CD14-positive monocyte (primary cell): ENCODE measurements around the gene HSD3B2. TPM values are rescaled to one million over a fixed set of nuclear protein-coding genes. Genes with fewer than 3 reads are reported as not detected.

Experiments
- DNase-seq, 3 donors: peaks; one replicate each; pipeline ENCODE4 v3.0.0-alpha.2; 2011 to 2022
- H2AFZ ChIP-seq: 2 replicates; pipeline ENCODE4 v1.6.0; 2012; ENCODE audit warnings: mild to moderate bottlenecking, low read depth, low read length, inconsistent platforms; ENCODE audit not compliant: insufficient read depth, poor library complexity, severe bottlenecking
- H3K27ac ChIP-seq, 2 donors: 1 replicate in 1 of 2; 2 replicates in 1 of 2; pipeline ENCODE4 v1.5.1; 2012 to 2013; ENCODE audit warnings: low read length in 2 of 2, control low read depth in 1 of 2, inconsistent platforms in 1 of 2, low read depth in 1 of 2, mild to moderate bottlenecking in 1 of 2
- H3K27me3 ChIP-seq, 2 donors: one replicate each; pipeline versions ENCODE4 v1.6.0 to v1.6.1; 2011 to 2013; ENCODE audit warnings: low read length in 2 of 2; ENCODE audit not compliant: control insufficient read depth in 2 of 2, insufficient read depth in 2 of 2
- H3K36me3 ChIP-seq, 2 donors: replicated peaks in 1 of 2; 1 replicate in 1 of 2; 2 replicates in 1 of 2; pipeline versions ENCODE4 v1.5.1 to v1.6.1; 2012 to 2013; ENCODE audit warnings: low read length in 2 of 2, control low read depth in 1 of 2, inconsistent platforms in 1 of 2, mild to moderate bottlenecking in 1 of 2; ENCODE audit not compliant: insufficient read depth in 2 of 2, control insufficient read depth in 1 of 2
- H3K4me1 ChIP-seq, 2 donors: 1 replicate in 1 of 2; 2 replicates in 1 of 2; pipeline versions ENCODE4 v1.5.1 to v1.6.1; 2012 to 2013; ENCODE audit warnings: low read length in 2 of 2, control low read depth in 1 of 2, inconsistent platforms in 1 of 2, mild to moderate bottlenecking in 1 of 2, moderate library complexity in 1 of 2; ENCODE audit not compliant: insufficient read depth in 2 of 2, control insufficient read depth in 1 of 2
- H3K4me2 ChIP-seq: replicated peaks from 2 replicates; pipeline ENCODE3; 2012; ENCODE audit warnings: low read length, moderate library complexity, mild to moderate bottlenecking; ENCODE audit not compliant: poor library complexity, severe bottlenecking; ENCODE audit errors: extremely low read depth
- H3K4me3 ChIP-seq, 3 experiments: fragments of 200-600 bp in 1 of 3; sonication (generic) in 1 of 3; replicated peaks in 1 of 3; 1 replicate in 2 of 3; 2 replicates in 1 of 3; pipeline ENCODE4 v1.5.1; 2011 to 2013; ENCODE audit warnings: low read length in 3 of 3, mild to moderate bottlenecking in 3 of 3, control low read depth in 2 of 3, low read depth in 2 of 3, inconsistent platforms in 1 of 3, moderate library complexity in 1 of 3
- H3K79me2 ChIP-seq: 2 replicates; pipeline ENCODE4 v1.6.0; 2012; ENCODE audit warnings: mild to moderate bottlenecking, control low read depth, inconsistent platforms, low read length, moderate library complexity; ENCODE audit not compliant: insufficient read depth
- H3K9ac ChIP-seq: 2 replicates; pipeline ENCODE4 v1.6.0; 2017; ENCODE audit warnings: low read length, mild to moderate bottlenecking; ENCODE audit not compliant: insufficient read depth, poor library complexity, severe bottlenecking
- H3K9me3 ChIP-seq, 2 donors: replicated peaks in 1 of 2; 1 replicate in 1 of 2; 2 replicates in 1 of 2; pipeline versions ENCODE4 v1.5.1 to v1.6.1; 2012 to 2013; ENCODE audit warnings: low read length in 2 of 2, control low read depth in 1 of 2; ENCODE audit not compliant: control insufficient read depth in 1 of 2, insufficient read depth in 1 of 2
- H4K20me1 ChIP-seq: 2 replicates; pipeline ENCODE4 v1.6.0; 2012; ENCODE audit warnings: mild to moderate bottlenecking, low read length, control low read depth, moderate library complexity; ENCODE audit not compliant: insufficient read depth
- H3K27ac Mint-ChIP-seq, 7 donors: one replicate each; pipeline ENCODE4 v1.8.0; 2020; ENCODE audit warnings: mild to moderate bottlenecking in 7 of 7, mixed read lengths in 7 of 7, moderate library complexity in 6 of 7, inconsistent platforms in 2 of 7
- H3K27me3 Mint-ChIP-seq, 3 donors: one replicate each; pipeline ENCODE4 v1.8.0; 2021 to 2022; ENCODE audit warnings: low read depth in 3 of 3, mild to moderate bottlenecking in 3 of 3, mixed read lengths in 3 of 3, moderate library complexity in 3 of 3, inconsistent platforms in 1 of 3
- H3K36me3 Mint-ChIP-seq, 2 donors: one replicate each; pipeline ENCODE4 v1.8.0; 2020; ENCODE audit warnings: mixed read lengths in 2 of 2, inconsistent platforms in 1 of 2, mild to moderate bottlenecking in 1 of 2
- H3K4me1 Mint-ChIP-seq: one replicate; pipeline ENCODE4 v1.8.0; 2020; ENCODE audit warnings: mild to moderate bottlenecking, mixed read lengths
- H3K4me3 Mint-ChIP-seq, 2 donors: one replicate each; pipeline ENCODE4 v1.8.0; 2020; ENCODE audit warnings: mild to moderate bottlenecking in 2 of 2, mixed read lengths in 2 of 2, moderate library complexity in 1 of 2
- H3K9me3 Mint-ChIP-seq, 7 donors: one replicate each; pipeline ENCODE4 v1.8.0; 2020 to 2022; ENCODE audit warnings: mixed read lengths in 7 of 7, mild to moderate bottlenecking in 6 of 7, moderate library complexity in 6 of 7, inconsistent platforms in 2 of 7
- CTCF ChIP-seq: fragments of 200-600 bp; IDR thresholded peaks from one replicate; pipeline ENCODE4 v1.8.0; 2022; ENCODE audit warnings: antibody characterized with exemption, mild to moderate bottlenecking
- WGBS: methylation state at CpG from one replicate; pipeline ENCODE4 v1.1.5; 2013; ENCODE audit warnings: missing lambda C conversion rate; ENCODE audit not compliant: insufficient coverage; 5-methylcytosine and 5-hydroxymethylcytosine counted together
- intact Hi-C, 2 donors: fragments of 100-400 bp; cut with micrococcal nuclease; formaldehyde crosslinking; loops; one replicate each; pipeline versions ENCODE4 v1.15.0 to v1.15.1; 2023
- polyA plus RNA-seq, 3 donors: library from polyadenylated mRNA; depleted of rRNA in 1 of 3; unstranded in 2 of 3; stranded (reverse) in 1 of 3; fragments of 300-500 nt in 2 of 3; fragments of >200 nt in 1 of 3; fragmentation: Illumina TruSeq in 2 of 3; gene quantifications; 1 replicate in 2 of 3; 2 replicates in 1 of 3; pipeline ENCODE4 v1.2.3, GENCODE V29; 2012 to 2021

The HSD3B2 gene
- polyA plus RNA-seq, 3 donors, result not detected

DNA sequence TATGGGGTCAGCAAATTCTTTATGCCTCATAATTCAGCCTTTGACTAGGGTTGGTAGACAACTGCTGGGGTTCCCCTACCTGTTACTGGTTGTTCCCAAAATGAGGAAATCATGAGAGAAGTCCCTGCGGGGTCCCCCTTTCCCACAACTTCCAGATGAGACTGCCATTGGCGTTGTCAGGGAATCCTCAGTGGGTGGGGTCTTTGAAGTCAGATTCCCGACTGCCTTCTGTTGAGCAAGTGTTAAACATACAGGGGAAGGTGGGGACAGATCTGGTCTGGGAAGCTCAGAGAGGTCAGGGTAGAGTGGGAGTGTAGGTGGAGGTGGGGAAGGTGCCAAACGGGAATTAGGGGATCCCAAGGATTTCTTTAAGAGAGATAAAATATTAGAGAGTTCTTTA, 14.7 kb downstream of the HSD3B2 start:
- no peak overlapping the region for H3K9ac ChIP-seq
- TF ChIP-seq CTCF, result no peak
- no peak for DNase-seq
- no peak overlapping the region for H3K27ac ChIP-seq
- H3K27me3 ChIP-seq, result no peaks in the 10 kb centered on the region
- no peaks in the 10 kb centered on the region for H4K20me1 ChIP-seq
- H3K4me3 ChIP-seq, result no peak overlapping the region
- Mint-ChIP-seq H3K9me3 (peaks cover 0 to 6% (median 2%) of the 10 kb centered on the region in 7 donors), H3K4me1 (no peaks in the 10 kb centered on the region), H3K27ac (no peak overlapping the region), H3K27me3 (peaks cover 0 to 5% (median 5%) of the 10 kb centered on the region in 3 donors), H3K36me3 (no peaks in the 10 kb centered on the region), H3K4me3 (no peak overlapping the region)
- H2AFZ ChIP-seq, result no peak overlapping the region
- H3K9me3 ChIP-seq, result no peaks in the 10 kb centered on the region
- intact Hi-C loops, result no loop called here
- H3K36me3 ChIP-seq, result no peaks in the 10 kb centered on the region
- H3K4me1 ChIP-seq, result no peaks in the 10 kb centered on the region
- H3K4me2 ChIP-seq, result no peak overlapping the region
- whole genome bisulfite sequencing, result 70% methylated on average over 2 of the region's 4 CpGs
- no peaks in the 10 kb centered on the region for H3K79me2 ChIP-seq

DNA sequence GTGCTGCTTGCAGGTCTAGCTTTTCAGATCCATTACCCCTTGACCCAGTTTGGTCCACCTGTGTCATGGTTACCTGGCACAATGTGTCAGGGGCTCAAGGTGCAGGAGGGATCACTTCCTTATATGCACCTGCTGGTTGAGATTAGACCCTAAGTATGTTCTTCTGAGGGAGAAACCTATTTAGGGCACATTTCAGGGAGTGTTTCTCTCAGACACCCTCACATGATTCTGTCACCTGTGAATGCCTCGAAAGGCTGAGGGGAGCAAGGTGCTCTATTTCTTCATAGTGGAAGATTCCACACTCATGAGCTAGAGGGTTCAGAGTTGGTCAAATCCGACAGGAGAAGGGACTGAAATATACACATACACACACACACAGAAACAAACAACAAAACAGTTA, 15.5 kb downstream of the HSD3B2 start:
- no peak overlapping the region for H3K4me3 Mint-ChIP-seq
- H3K9me3 Mint-ChIP-seq, result peaks cover 0 to 6% (median 2%) of the 10 kb centered on the region in 7 donors
- H3K4me1 ChIP-seq, result no peaks in the 10 kb centered on the region
- no peaks in the 10 kb centered on the region for H3K36me3 Mint-ChIP-seq
- no peaks in the 10 kb centered on the region for H3K36me3 ChIP-seq
- H3K4me1 Mint-ChIP-seq, result no peaks in the 10 kb centered on the region
- H3K4me2 ChIP-seq, result no peak overlapping the region
- no peak overlapping the region for H3K27ac Mint-ChIP-seq
- no peak overlapping the region for H3K27ac ChIP-seq
- no peaks in the 10 kb centered on the region for H3K27me3 ChIP-seq
- no peak overlapping the region for H2AFZ ChIP-seq
- peaks cover 0 to 5% (median 5%) of the 10 kb centered on the region in 3 donors for H3K27me3 Mint-ChIP-seq
- DNase-seq, result no peak
- no peak for TF ChIP-seq CTCF
- no peak overlapping the region for H3K9ac ChIP-seq
- H4K20me1 ChIP-seq, result no peaks in the 10 kb centered on the region
- WGBS, result no CpG with 5 or more reads among the region's 2 CpGs
- H3K79me2 ChIP-seq, result no peaks in the 10 kb centered on the region
- intact Hi-C loops, result no loop called here
- H3K4me3 ChIP-seq, result no peak overlapping the region
- H3K9me3 ChIP-seq, result no peaks in the 10 kb centered on the region
